Astrocyte (in vitro differentiated cells and primary cell): ENCODE results near the gene AUTS2. TPM values are rescaled to one million over a fixed set of nuclear protein-coding genes. Genes with fewer than 3 reads are reported as not detected.
A peak's percentile ranks its signal among the peaks of the same experiment; 100 is the strongest.
"Not testable (repeated sequence)": the region's sequence is repeated elsewhere in the genome, so short reads cannot be mapped to it uniquely, and the experiment has no call there.

Experiments used
- DNase-seq: peaks from one replicate; pipeline ENCODE4 v3.0.0-alpha.2; 2010; ENCODE audit warnings: low read depth
- FAIRE-seq: peaks from 2 replicates; lab custom pipeline; 2011; peaks lifted over from hg19 to GRCh38; lab: Jason Lieb, UNC
- H2AFZ ChIP-seq: 2 replicates; pipeline ENCODE4 v1.6.0; 2012; ENCODE audit warnings: low read depth, low read length, inconsistent platforms
- H3K27ac ChIP-seq: 2 replicates; pipeline ENCODE4 v1.5.1; 2011; ENCODE audit warnings: low read depth, low read length, inconsistent platforms
- H3K27me3 ChIP-seq: 2 replicates; pipeline ENCODE4 v1.6.0; 2011; ENCODE audit warnings: low read length, inconsistent platforms; ENCODE audit not compliant: insufficient read depth
- H3K36me3 ChIP-seq: 2 replicates; pipeline ENCODE4 v1.5.1; 2011; ENCODE audit warnings: low read length, inconsistent platforms; ENCODE audit not compliant: insufficient read depth
- H3K4me1 ChIP-seq: 2 replicates; pipeline ENCODE4 v1.5.1; 2011; ENCODE audit warnings: low read length, inconsistent platforms; ENCODE audit not compliant: insufficient read depth
- H3K4me2 ChIP-seq: 2 replicates; pipeline ENCODE4 v1.6.0; 2012; ENCODE audit warnings: low read length, inconsistent platforms
- H3K4me3 ChIP-seq: 2 replicates; pipeline ENCODE4 v1.5.1; 2011; ENCODE audit warnings: low read depth, mild to moderate bottlenecking, low read length, inconsistent platforms; ENCODE audit not compliant: insufficient read depth
- H3K79me2 ChIP-seq: 2 replicates; pipeline ENCODE4 v1.6.0; 2012; ENCODE audit warnings: mild to moderate bottlenecking, low read length, inconsistent platforms; ENCODE audit not compliant: insufficient read depth
- H3K9ac ChIP-seq: 2 replicates; pipeline ENCODE4 v1.6.0; 2012; ENCODE audit warnings: mild to moderate bottlenecking, low read length, inconsistent platforms
- H3K9me3 ChIP-seq: 2 replicates; pipeline ENCODE4 v1.5.1; 2012; ENCODE audit warnings: low read depth, mild to moderate bottlenecking, low read length, inconsistent platforms; ENCODE audit not compliant: insufficient read depth
- H4K20me1 ChIP-seq: 2 replicates; pipeline ENCODE4 v1.6.0; 2012; ENCODE audit warnings: low read length, inconsistent platforms; ENCODE audit not compliant: insufficient read depth
- H3K27ac Mint-ChIP-seq: one replicate; pipeline ENCODE4 v1.8.0; 2021; ENCODE audit warnings: mild to moderate bottlenecking, mixed read lengths; ENCODE audit not compliant: unreplicated experiment
- H3K27me3 Mint-ChIP-seq: one replicate; pipeline ENCODE4 v1.8.0; 2021; ENCODE audit warnings: low read depth, mixed read lengths; ENCODE audit not compliant: unreplicated experiment
- H3K36me3 Mint-ChIP-seq: one replicate; pipeline ENCODE4 v1.8.0; 2021; ENCODE audit warnings: low read depth, mixed read lengths; ENCODE audit not compliant: unreplicated experiment
- H3K4me1 Mint-ChIP-seq: one replicate; pipeline ENCODE4 v1.8.0; 2021; ENCODE audit warnings: low read depth, mixed read lengths; ENCODE audit not compliant: unreplicated experiment
- H3K4me3 Mint-ChIP-seq: one replicate; pipeline ENCODE4 v1.8.0; 2021; ENCODE audit warnings: mild to moderate bottlenecking, moderate library complexity, mixed read lengths; ENCODE audit not compliant: unreplicated experiment
- H3K9me3 Mint-ChIP-seq: one replicate; pipeline ENCODE4 v1.8.0; 2021; ENCODE audit warnings: mild to moderate bottlenecking, mixed read lengths; ENCODE audit not compliant: unreplicated experiment
- EZH2 ChIP-seq: IDR thresholded peaks from 2 replicates; pipeline ENCODE4 v1.6.1; 2012; ENCODE audit warnings: mild to moderate bottlenecking, low read length, inconsistent platforms; ENCODE audit not compliant: insufficient read depth
- total RNA-seq: library from RNA; stranded (reverse); gene quantifications from 2 replicates; pipeline ENCODE4 v1.2.1, GENCODE V29; 2021
- TF ChIP-seq, protein P1 (sequence below): IDR thresholded peaks from 2 replicates; pipeline ENCODE4 v1.5.1; 2011; ENCODE audit warnings: low read depth, mild to moderate bottlenecking, inconsistent platforms, low read length, moderate library complexity; ENCODE audit not compliant: insufficient read depth

AUTS2 gene
- total RNA-seq, 1 donor from 2014 or later = 73.2 TPM

DNA sequence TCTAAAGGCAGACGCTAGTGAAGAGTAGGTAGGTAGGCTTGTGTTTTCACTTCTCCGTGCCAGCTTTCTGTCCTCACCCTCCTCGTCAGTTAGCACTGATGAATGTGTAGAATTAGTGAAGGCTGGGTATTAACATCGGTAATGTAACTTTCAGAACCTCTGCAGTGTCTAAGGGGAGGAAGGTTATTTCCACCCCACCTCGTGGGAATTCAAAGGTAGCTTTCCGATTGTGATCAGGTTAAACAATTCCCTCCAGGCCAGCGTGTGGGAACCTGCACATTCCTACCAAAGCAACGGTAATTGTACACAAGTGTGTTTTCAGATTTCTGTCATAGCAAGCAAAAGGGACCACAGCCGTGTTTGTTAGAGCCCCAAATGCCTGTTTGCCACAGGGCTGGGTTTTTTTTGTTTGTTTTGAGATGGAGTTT lies 1128.7 kb downstream of the AUTS2 start:
- H3K27ac Mint-ChIP-seq = no peak overlapping the region
- Histone ChIP-seq H3K4me1 (no peaks in the 10 kb centered on the region), H2AFZ (no peak overlapping the region), H3K9me3 (no peaks in the 10 kb centered on the region), H3K4me2 (no peak overlapping the region), H3K36me3 (no peaks in the 10 kb centered on the region), H4K20me1 (peaks cover 65% of the 10 kb centered on the region), H3K27me3 (no peaks in the 10 kb centered on the region), H3K79me2 (peaks cover 78% of the 10 kb centered on the region), H3K9ac (no peak overlapping the region), H3K4me3 (no peak overlapping the region), H3K27ac (no peak overlapping the region)
- no peak for DNase-seq
- H3K4me3 Mint-ChIP-seq = no peak overlapping the region
- no peak for FAIRE-seq
- no peaks in the 10 kb centered on the region for H3K9me3 Mint-ChIP-seq
- no peak for TF ChIP-seq EZH2
- TF ChIP-seq, protein P1, sequence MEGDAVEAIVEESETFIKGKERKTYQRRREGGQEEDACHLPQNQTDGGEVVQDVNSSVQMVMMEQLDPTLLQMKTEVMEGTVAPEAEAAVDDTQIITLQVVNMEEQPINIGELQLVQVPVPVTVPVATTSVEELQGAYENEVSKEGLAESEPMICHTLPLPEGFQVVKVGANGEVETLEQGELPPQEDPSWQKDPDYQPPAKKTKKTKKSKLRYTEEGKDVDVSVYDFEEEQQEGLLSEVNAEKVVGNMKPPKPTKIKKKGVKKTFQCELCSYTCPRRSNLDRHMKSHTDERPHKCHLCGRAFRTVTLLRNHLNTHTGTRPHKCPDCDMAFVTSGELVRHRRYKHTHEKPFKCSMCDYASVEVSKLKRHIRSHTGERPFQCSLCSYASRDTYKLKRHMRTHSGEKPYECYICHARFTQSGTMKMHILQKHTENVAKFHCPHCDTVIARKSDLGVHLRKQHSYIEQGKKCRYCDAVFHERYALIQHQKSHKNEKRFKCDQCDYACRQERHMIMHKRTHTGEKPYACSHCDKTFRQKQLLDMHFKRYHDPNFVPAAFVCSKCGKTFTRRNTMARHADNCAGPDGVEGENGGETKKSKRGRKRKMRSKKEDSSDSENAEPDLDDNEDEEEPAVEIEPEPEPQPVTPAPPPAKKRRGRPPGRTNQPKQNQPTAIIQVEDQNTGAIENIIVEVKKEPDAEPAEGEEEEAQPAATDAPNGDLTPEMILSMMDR = no peak
- peaks cover 11% of the 10 kb centered on the region for H3K4me1 Mint-ChIP-seq
- peaks cover 2% of the 10 kb centered on the region for H3K36me3 Mint-ChIP-seq
- H3K27me3 Mint-ChIP-seq = no peaks in the 10 kb centered on the region

DNA sequence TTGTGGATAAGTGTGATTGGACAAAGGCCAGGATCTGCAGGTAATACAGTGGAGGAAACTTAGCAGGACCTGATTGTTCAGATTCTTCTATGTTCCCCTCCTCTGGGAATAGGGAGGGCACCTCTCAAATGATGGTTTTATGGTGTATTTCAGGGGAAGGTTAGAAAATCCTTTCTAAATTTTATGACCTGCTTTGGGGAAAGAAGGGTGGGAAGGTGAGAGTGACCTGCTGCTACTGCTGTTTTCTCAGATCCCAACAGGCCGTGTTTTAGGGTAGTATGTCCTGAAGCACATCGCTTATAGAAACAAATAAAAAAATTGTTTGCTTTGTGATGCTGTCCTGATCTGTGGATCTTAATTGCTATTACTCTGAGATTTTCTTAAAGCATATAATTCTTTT lies 1129.6 kb downstream of the AUTS2 start:
- H4K20me1 ChIP-seq = peaks cover 70% of the 10 kb centered on the region
- H3K4me2 ChIP-seq = no peak overlapping the region
- no peak for TF ChIP-seq EZH2
- TF ChIP-seq, protein P1 = no peak
- no peak overlapping the region for H2AFZ ChIP-seq
- no peaks in the 10 kb centered on the region for H3K36me3 ChIP-seq
- no peaks in the 10 kb centered on the region for H3K9me3 ChIP-seq
- Mint-ChIP-seq H3K4me1 (peaks cover 11% of the 10 kb centered on the region), H3K27me3 (no peaks in the 10 kb centered on the region), H3K27ac (no peak overlapping the region), H3K36me3 (peaks cover 2% of the 10 kb centered on the region), H3K9me3 (no peaks in the 10 kb centered on the region), H3K4me3 (no peak overlapping the region)
- no peak overlapping the region for H3K4me3 ChIP-seq
- DNase-seq = no peak
- no peak overlapping the region for H3K9ac ChIP-seq
- no peaks in the 10 kb centered on the region for H3K27me3 ChIP-seq
- no peak for FAIRE-seq
- no peaks in the 10 kb centered on the region for H3K4me1 ChIP-seq
- no peak overlapping the region for H3K27ac ChIP-seq
- peaks cover 81% of the 10 kb centered on the region for H3K79me2 ChIP-seq

DNA sequence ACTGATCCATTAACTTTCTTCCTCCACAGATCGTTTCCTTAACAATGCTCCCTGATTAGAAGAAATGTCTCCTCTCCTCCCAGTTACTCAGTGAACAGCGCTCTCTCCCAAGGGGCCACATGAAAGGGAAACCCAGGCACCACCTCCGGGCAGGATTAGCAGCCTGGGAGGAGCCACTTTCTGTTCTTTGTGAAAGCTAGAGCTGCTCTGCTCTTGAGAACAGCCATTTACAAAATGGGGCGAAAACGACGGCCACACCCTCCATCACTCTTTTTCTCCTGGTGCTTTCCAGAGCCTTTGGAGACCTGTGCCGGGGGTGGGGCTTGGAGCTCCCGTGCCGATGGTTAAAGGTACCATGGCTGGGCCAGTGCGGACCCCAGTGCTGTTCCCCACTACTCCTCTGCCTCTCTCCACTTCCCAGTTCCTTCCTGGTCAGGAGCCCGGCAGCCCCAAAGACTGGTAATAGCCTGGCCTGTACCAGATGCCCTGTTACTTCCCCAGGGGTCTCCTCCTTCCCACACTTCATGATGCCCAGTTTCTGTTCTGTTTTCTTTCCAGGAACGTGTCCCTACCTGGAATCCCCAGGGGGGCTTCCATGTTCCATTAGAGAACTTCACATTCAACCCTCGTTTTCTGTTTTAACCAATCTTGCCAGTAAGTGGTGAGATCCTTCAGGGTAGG lies 1130.7 kb downstream of the AUTS2 start:
- H3K27ac ChIP-seq = no peak overlapping the region
- no peaks in the 10 kb centered on the region for H3K36me3 ChIP-seq
- H3K36me3 Mint-ChIP-seq = peaks cover 2% of the 10 kb centered on the region
- H3K4me1 Mint-ChIP-seq = peaks cover 11% of the 10 kb centered on the region
- FAIRE-seq (no peak), DNase-seq (peak; percentile 29)
- no peaks in the 10 kb centered on the region for H3K9me3 Mint-ChIP-seq
- no peaks in the 10 kb centered on the region for H3K27me3 ChIP-seq
- no peaks in the 10 kb centered on the region for H3K9me3 ChIP-seq
- H2AFZ ChIP-seq = no peak overlapping the region
- H4K20me1 ChIP-seq = peaks cover 77% of the 10 kb centered on the region
- peaks cover 81% of the 10 kb centered on the region for H3K79me2 ChIP-seq
- no peak overlapping the region for H3K9ac ChIP-seq
- H3K4me3 ChIP-seq = no peak overlapping the region
- no peaks in the 10 kb centered on the region for H3K4me1 ChIP-seq
- no peak for TF ChIP-seq EZH2
- TF ChIP-seq, protein P1 = no peak
- H3K27ac Mint-ChIP-seq = no peak overlapping the region
- H3K27me3 Mint-ChIP-seq = no peaks in the 10 kb centered on the region
- peak overlapping the region; percentile 32 for H3K4me2 ChIP-seq
- H3K4me3 Mint-ChIP-seq = no peak overlapping the region

DNA sequence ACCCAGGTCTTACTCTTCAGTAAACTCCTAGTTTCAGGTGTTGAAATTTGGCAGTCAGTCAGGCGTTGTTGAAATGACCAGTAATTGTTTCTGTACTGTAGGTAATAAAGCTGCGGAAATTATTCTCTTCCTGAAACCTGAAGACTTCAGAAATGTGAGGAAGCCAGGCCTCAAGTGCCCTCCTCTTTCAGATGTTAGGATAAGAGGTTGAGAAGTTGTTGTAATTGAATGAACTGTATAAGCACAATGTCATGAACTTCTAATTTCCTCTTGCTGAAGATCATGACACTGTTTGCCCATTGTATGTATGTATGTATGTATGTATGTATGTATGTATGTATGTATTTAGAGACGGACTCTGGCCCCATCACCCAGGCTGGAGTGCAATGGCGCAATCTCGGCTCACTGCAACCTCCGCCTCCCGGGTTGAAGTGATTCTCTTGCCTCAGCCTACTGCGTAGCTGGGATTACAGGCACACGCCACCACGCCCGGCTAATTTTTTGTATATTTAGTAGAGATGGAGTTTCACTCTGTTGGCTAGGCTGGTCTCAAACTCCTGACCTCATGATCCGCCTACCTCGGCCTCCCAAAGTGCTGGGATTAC lies 1131.4 kb downstream of the AUTS2 start:
- not testable (repeated sequence) for H3K36me3 ChIP-seq, H3K27ac ChIP-seq, H3K27me3 Mint-ChIP-seq, H3K9ac ChIP-seq, H3K4me3 ChIP-seq, H3K4me2 ChIP-seq, H3K9me3 ChIP-seq, H3K27me3 ChIP-seq, H3K4me1 ChIP-seq, H3K27ac Mint-ChIP-seq, FAIRE-seq, H2AFZ ChIP-seq, H3K36me3 Mint-ChIP-seq, H3K9me3 Mint-ChIP-seq, DNase-seq, H3K4me3 Mint-ChIP-seq
- peaks cover 14% of the 10 kb centered on the region for H3K4me1 Mint-ChIP-seq
- Histone ChIP-seq H3K79me2 (peaks cover 79% of the 10 kb centered on the region), H4K20me1 (peaks cover 77% of the 10 kb centered on the region)
